Mesenchymal stem cell (in vitro differentiated cells and primary cell): ENCODE results near the gene TLE7.

Source experiments
- DNase-seq: peaks from one replicate; pipeline ENCODE4 v3.0.0-alpha.2; 2013
- H2AFZ ChIP-seq: one replicate; pipeline ENCODE4 v1.6.1; 2013; ENCODE audit warnings: low read depth, mild to moderate bottlenecking, control low read depth, inconsistent platforms, low read length, moderate library complexity
- H2AK5ac ChIP-seq: 2 replicates; pipeline ENCODE4 v1.6.1; 2013; ENCODE audit warnings: low read length, moderate library complexity, mild to moderate bottlenecking, inconsistent platforms; ENCODE audit not compliant: severe bottlenecking
- H2BK120ac ChIP-seq: one replicate; pipeline ENCODE4 v1.6.1; 2013; ENCODE audit warnings: low read depth, mild to moderate bottlenecking, inconsistent platforms, low read length, moderate library complexity
- H2BK12ac ChIP-seq, 2 experiments: one replicate each; pipeline ENCODE4 v1.6.1; 2013; ENCODE audit warnings: inconsistent platforms in 2 of 2, low read length in 2 of 2, mild to moderate bottlenecking in 2 of 2, moderate library complexity in 2 of 2, control low read depth in 1 of 2
- H2BK15ac ChIP-seq: one replicate; pipeline ENCODE4 v1.6.1; 2013; ENCODE audit warnings: mild to moderate bottlenecking, low read depth, inconsistent platforms; ENCODE audit not compliant: poor library complexity, severe bottlenecking
- H2BK5ac ChIP-seq: 2 replicates; pipeline ENCODE4 v1.6.1; 2013; ENCODE audit warnings: low read depth, mild to moderate bottlenecking, low read length, control low read depth, inconsistent platforms; ENCODE audit not compliant: poor library complexity, severe bottlenecking
- H3K14ac ChIP-seq, 2 experiments: one replicate each; pipeline ENCODE4 v1.6.1; 2013; ENCODE audit warnings: inconsistent platforms in 2 of 2, low read length in 2 of 2, control low read depth in 1 of 2, mild to moderate bottlenecking in 1 of 2, moderate library complexity in 1 of 2
- H3K18ac ChIP-seq, 2 experiments: one replicate each; pipeline ENCODE4 v1.6.1; 2013; ENCODE audit warnings: inconsistent platforms in 2 of 2, low read length in 2 of 2, control low read depth in 1 of 2, low read depth in 1 of 2, mild to moderate bottlenecking in 1 of 2
- H3K23ac ChIP-seq, 2 experiments: one replicate each; pipeline ENCODE4 v1.6.1; 2013; ENCODE audit warnings: inconsistent platforms in 2 of 2, low read length in 2 of 2, mild to moderate bottlenecking in 2 of 2, moderate library complexity in 2 of 2, control low read depth in 1 of 2
- H3K27ac ChIP-seq: 2 replicates; pipeline ENCODE4 v1.5.1; 2013; ENCODE audit warnings: mild to moderate bottlenecking, moderate library complexity, low read length, control low read depth, inconsistent platforms; ENCODE audit not compliant: poor library complexity, severe bottlenecking
- H3K27me3 ChIP-seq, 2 experiments: 2 replicates each; pipeline versions ENCODE4 v1.6.1 to v1.7.0; 2013; ENCODE audit warnings: low read length in 2 of 2, mild to moderate bottlenecking in 2 of 2, moderate library complexity in 2 of 2, control low read depth in 1 of 2, inconsistent platforms in 1 of 2; ENCODE audit not compliant: control insufficient read depth in 1 of 2, insufficient read depth in 1 of 2
- H3K36me3 ChIP-seq, 2 experiments: 2 replicates each; pipeline versions ENCODE4 v1.6.1 to v1.7.0; 2013; ENCODE audit warnings: low read length in 2 of 2, control low read depth in 1 of 2, inconsistent platforms in 1 of 2, low read depth in 1 of 2, mild to moderate bottlenecking in 1 of 2; ENCODE audit not compliant: insufficient read depth in 2 of 2, control insufficient read depth in 1 of 2
- H3K4ac ChIP-seq, 2 experiments: one replicate each; pipeline ENCODE4 v1.6.1; 2013; ENCODE audit warnings: inconsistent platforms in 2 of 2, low read length in 2 of 2, mild to moderate bottlenecking in 2 of 2, moderate library complexity in 2 of 2, control low read depth in 1 of 2, low read depth in 1 of 2
- H3K4me1 ChIP-seq: 2 replicates; pipeline ENCODE4 v1.6.1; 2013; ENCODE audit warnings: low read depth, low read length, control low read depth; ENCODE audit not compliant: control insufficient read depth, insufficient read depth
- H3K4me2 ChIP-seq: 2 replicates; pipeline ENCODE4 v1.6.1; 2013; ENCODE audit warnings: low read length, mild to moderate bottlenecking, inconsistent platforms; ENCODE audit not compliant: poor library complexity, severe bottlenecking
- H3K4me3 ChIP-seq, 2 experiments: 2 replicates each; pipeline versions ENCODE4 v1.5.1 to v1.7.0; 2013; ENCODE audit warnings: low read length in 2 of 2, mild to moderate bottlenecking in 2 of 2, control low read depth in 1 of 2, low read depth in 1 of 2; ENCODE audit not compliant: insufficient read depth in 1 of 2
- H3K79me1 ChIP-seq: replicated peaks from 2 replicates; pipeline ENCODE4 v1.6.1; 2013; ENCODE audit warnings: mild to moderate bottlenecking, control low read depth, low read length, inconsistent platforms; ENCODE audit not compliant: poor library complexity, severe bottlenecking
- H3K9ac ChIP-seq: 2 replicates; pipeline ENCODE4 v1.7.0; 2013; ENCODE audit warnings: mild to moderate bottlenecking, low read length, moderate library complexity
- H3K9me3 ChIP-seq: 2 replicates; pipeline ENCODE4 v1.7.0; 2013; ENCODE audit warnings: mild to moderate bottlenecking, low read length; ENCODE audit not compliant: control insufficient read depth
- H4K8ac ChIP-seq: one replicate; pipeline ENCODE4 v1.6.1; 2013; ENCODE audit warnings: inconsistent platforms, mild to moderate bottlenecking, low read length, moderate library complexity
- H4K91ac ChIP-seq: one replicate; pipeline ENCODE4 v1.6.1; 2013; ENCODE audit warnings: mild to moderate bottlenecking, low read length, inconsistent platforms
- WGBS: methylation state at CpG from one replicate; pipeline ENCODE4 v1.1.7; 2013; ENCODE audit warnings: mixed read lengths; 5-methylcytosine and 5-hydroxymethylcytosine counted together

The TLE7 gene

DNA sequence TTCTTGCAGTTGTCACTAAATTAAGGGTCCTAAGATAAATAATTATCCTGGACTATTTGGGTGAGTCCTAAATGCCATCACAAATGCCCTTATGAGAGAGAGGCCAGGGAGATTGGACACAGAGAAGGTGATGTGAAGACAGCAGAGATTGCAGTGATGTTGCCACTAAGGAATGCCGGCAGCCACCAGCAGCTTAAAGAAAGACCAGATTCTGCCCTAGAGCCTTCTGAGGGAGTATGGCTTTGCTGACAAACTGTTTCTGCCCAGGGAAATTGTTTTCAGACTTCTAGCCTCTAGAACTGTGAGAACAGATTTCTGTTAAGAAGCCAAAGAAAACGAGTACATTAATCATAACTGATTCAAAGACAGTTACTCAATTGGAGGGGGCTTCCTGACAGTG, 30.2 kb upstream of the TLE7 start:
- H3K79me1 ChIP-seq: no peaks in the 10 kb centered on the region
- DNase-seq: no peak
- peaks cover 0 to 23% of the 10 kb centered on the region in 2 experiments for H3K36me3 ChIP-seq
- no peak overlapping the region for H4K91ac ChIP-seq
- H3K4me3 ChIP-seq: no peak overlapping the region
- H3K4me2 ChIP-seq: no peak overlapping the region
- H3K9me3 ChIP-seq: peaks cover 8% of the 10 kb centered on the region
- 62% methylated on average over 2 of the region's 2 CpGs for WGBS
- H2BK120ac ChIP-seq: no peak overlapping the region
- H3K4ac ChIP-seq: no peak overlapping the region
- no peak overlapping the region for H3K14ac ChIP-seq
- no peak overlapping the region for H2AFZ ChIP-seq
- no peak overlapping the region for H2BK12ac ChIP-seq
- H3K18ac ChIP-seq: no peak overlapping the region
- H3K4me1 ChIP-seq: no peaks in the 10 kb centered on the region
- no peak overlapping the region for H4K8ac ChIP-seq
- H3K27ac ChIP-seq: no peak overlapping the region
- no peak overlapping the region for H2BK15ac ChIP-seq
- no peak overlapping the region for H3K9ac ChIP-seq
- no peak overlapping the region for H3K23ac ChIP-seq
- H2BK5ac ChIP-seq: no peak overlapping the region
- no peak overlapping the region for H2AK5ac ChIP-seq
- H3K27me3 ChIP-seq: no peaks in the 10 kb centered on the region

- Histone ChIP-seq H3K4me2 (no peak overlapping the region), H4K91ac (no peak overlapping the region), H3K9me3 (no peaks in the 10 kb centered on the region), H3K79me1 (no peaks in the 10 kb centered on the region), H3K4me1 (no peaks in the 10 kb centered on the region), H2AFZ (no peak overlapping the region), H3K27me3 (no peaks in the 10 kb centered on the region), H4K8ac (no peak overlapping the region), H2AK5ac (no peak overlapping the region), H2BK15ac (no peak overlapping the region), H3K18ac (no peak overlapping the region), H3K4ac (no peak overlapping the region), H2BK120ac (no peak overlapping the region), H2BK12ac (no peak overlapping the region), H2BK5ac (no peak overlapping the region), H3K23ac (no peak overlapping the region), H3K14ac (no peak overlapping the region), H3K4me3 (no peak overlapping the region), H3K27ac (no peak overlapping the region), H3K36me3 (peaks cover 0 to 6% of the 10 kb centered on the region in 2 experiments), H3K9ac (no peak overlapping the region)
- 18% methylated on average over 6 of the region's 9 CpGs for WGBS
- peak; percentile 43 for DNase-seq
Measured at GRCh38 chr16:71467810-71468209, 26.0 kb upstream of the TLE7 start.

DNA sequence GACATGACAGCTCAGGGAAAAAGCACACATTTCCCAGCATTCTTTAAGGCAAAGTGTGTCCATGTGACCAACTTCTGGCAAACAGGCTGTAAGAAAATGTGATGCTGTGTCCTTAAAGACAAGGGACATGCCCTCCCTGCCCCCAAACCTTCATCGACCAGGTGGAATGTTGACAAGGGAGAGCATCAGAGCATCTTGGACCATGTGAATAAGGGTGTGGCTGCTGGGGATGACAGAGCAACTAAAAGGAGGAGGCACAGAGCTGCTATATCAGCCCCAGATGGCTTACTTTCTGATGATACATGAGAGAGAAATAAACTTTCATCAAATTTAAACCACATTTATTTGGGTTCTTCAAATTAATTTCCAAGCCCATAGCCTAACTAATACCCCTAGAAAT, 22.4 kb upstream of the TLE7 start:
- Histone ChIP-seq H3K14ac (no peak overlapping the region), H3K4me1 (peaks cover 3% of the 10 kb centered on the region), H3K27me3 (no peaks in the 10 kb centered on the region), H3K23ac (no peak overlapping the region), H3K18ac (no peak overlapping the region), H3K36me3 (no peaks in the 10 kb centered on the region), H3K9ac (no peak overlapping the region), H2AFZ (no peak overlapping the region), H3K9me3 (no peaks in the 10 kb centered on the region), H2BK5ac (no peak overlapping the region), H3K4me2 (no peak overlapping the region), H3K79me1 (peaks cover 8% of the 10 kb centered on the region), H4K8ac (no peak overlapping the region), H2BK15ac (no peak overlapping the region), H2BK12ac (no peak overlapping the region), H3K4me3 (no peak overlapping the region), H2AK5ac (no peak overlapping the region), H3K27ac (no peak overlapping the region), H2BK120ac (no peak overlapping the region), H4K91ac (no peak overlapping the region), H3K4ac (no peak overlapping the region)
- no peak for DNase-seq
- 78% methylated on average over 1 of the region's 1 CpG for WGBS

GRCh38 chr16:71461686-71462648, 20.1 kb upstream of the TLE7 start, which contains the start of gene ZNF23:
TSS of gene ZNF23 (minus strand) at chr16:71462247. CDS start at chr16:71456796, 5,451 bp downstream.
- Histone ChIP-seq H3K79me1 (peaks cover 20% of the 10 kb centered on the region), H3K4me2 (peak within 1 kb of the TSS; percentile 98), H2AFZ (peak within 1 kb of the TSS; percentile 97), H2BK120ac (no peak within 1 kb of the TSS), H3K23ac (peak within 1 kb of the TSS in 1 of 2 experiments; percentile 77), H3K4ac (peak within 1 kb of the TSS; percentile 77 to 92), H2BK5ac (peak within 1 kb of the TSS; percentile 34), H4K8ac (peak within 1 kb of the TSS; percentile 100), H3K4me1 (peaks cover 3% of the 10 kb centered on the region), H2BK15ac (no peak within 1 kb of the TSS), H3K27ac (peak within 1 kb of the TSS; percentile 58), H3K4me3 (peak within 1 kb of the TSS; percentile 88 to 99), H4K91ac (peak within 1 kb of the TSS; percentile 89), H3K36me3 (peaks cover 0 to 5% of the 10 kb centered on the region in 2 experiments), H2AK5ac (peak within 1 kb of the TSS; percentile 79), H3K27me3 (no peaks in the 10 kb centered on the region), H3K18ac (peak within 1 kb of the TSS; percentile 88 to 91), H3K9ac (peak within 1 kb of the TSS; percentile 99), H2BK12ac (peak within 1 kb of the TSS in 1 of 2 experiments; percentile 66), H3K9me3 (no peaks in the 10 kb centered on the region), H3K14ac (peak within 1 kb of the TSS in 1 of 2 experiments; percentile 95)
- DNase-seq: peak; percentile 81
- WGBS: under 1% methylated on average over 46 of the region's 52 CpGs
